OCI-M1 (cell line): ENCODE measurements around the gene MORF4L2.

Experiments
- DNase-seq: peaks from one replicate; lab custom pipeline; 2025; lab: John Stamatoyannopoulos, UW

The MORF4L2 gene

DNA sequence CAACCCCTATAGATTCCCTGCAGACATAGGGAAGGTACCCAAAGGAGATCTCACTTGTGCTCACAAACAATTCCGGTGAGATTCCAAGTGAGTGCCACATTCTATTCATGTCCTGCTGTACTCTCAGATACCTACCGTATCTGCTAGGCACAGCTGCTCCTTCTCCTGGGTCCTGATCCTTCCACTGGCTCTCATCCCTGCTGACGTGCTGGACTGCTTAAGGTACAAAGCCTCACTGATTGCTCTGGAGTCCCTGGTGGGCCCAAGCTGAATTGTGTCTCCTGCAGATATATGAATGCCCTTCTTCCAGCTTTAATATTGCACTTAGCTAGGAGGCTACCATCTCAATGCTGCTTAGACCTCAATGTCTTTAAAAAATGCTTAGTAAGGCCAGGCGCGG lies 55.4 kb downstream of the MORF4L2 start:
- no peak for DNase-seq

DNA sequence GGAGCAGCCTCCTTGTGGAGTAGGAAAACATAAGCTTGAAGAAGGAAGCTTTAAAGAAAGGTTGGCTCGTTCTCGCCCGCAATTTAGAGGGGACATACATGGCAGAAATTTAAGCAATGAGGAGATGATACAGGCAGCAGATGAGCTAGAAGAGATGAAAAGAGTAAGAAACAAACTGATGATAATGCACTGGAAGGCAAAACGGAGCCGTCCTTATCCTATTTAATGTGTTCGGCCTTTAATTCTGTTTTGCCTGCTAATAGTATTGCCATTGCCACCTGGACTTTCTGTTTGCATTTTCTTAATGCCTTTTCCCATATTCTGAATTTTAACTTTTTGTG lies 56.4 kb downstream of the MORF4L2 start:
- no peak for DNase-seq

DNA sequence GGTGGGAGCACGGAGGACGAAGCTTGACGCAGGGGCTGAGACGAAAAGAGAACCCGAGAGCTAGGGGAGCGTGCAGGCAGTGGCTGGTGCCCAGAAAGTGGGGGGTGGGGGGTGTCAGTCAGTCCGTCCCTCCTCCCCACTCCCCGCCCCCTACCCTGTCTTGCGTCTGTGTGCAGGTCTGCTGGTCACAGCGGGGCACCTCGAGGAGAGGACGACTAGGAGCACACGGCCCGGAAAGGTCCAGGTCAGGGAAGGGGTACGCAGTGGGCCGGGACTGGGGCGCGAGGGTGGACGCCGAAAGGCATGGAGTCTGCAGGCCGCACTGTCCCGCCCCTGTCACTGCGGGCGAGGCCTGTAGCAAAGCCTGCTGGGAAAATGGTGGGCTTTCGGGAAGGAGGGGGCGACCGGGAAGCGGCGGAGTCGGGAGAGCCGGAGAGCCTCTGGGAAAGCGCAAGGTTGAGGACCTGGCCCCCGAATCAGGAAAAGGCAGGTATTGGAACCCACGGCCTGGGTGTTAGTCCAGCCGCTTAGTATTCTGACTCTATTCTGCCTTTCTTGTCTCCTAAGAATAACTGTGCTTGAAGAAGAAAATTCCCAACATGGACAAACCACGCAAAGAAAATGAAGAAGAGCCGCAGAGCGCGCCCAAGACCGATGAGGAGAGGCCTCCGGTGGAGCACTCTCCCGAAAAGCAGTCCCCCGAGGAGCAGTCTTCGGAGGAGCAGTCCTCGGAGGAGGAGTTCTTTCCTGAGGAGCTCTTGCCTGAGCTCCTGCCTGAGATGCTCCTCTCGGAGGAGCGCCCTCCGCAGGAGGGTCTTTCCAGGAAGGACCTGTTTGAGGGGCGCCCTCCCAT lies 57.0 kb downstream of the MORF4L2 start:
- peak; percentile 76 for DNase-seq

DNA sequence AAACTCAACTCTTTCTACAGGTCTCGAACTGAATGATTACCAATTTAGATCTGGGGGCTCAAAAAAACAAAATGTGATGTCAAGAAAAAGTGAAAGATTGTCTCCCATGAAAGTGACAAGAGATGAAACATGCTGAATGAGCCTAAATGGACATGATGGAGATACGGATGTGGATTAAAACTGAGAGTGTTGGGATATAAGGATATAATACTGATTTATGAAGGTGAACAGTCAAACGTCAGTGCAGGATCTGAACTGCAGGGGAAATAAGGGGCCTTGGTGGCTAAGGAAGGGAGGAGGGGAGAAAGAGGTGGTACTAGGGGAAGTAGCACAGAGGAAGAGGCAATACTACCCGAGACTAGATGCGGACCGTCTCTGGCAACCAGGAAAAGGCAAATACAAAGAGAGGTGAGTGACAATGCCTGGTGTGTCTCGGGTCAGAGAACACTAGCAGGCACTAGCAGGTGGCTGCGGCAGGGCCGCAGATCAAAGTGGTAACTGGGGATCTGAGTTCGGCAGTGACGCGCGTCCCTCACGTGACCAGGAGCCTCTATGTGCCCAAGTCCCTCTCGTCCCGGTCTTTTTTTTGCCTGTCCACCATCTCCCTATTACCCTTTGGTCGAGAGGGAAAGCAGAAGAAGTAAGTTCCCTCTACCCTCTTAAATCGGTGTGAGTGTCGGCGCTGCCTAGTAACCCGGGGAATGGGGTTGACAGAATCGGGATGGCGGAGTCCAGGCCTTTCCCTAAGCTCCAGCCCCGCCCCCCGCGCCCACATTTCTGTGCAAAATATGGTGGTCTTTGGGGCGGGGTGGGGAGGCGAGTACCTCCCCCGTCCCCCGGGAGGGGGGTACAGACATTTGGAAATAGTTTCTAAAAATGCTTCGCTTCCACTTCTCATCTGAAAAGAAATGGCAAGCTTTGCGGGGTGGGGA lies 57.8 kb downstream of the MORF4L2 start, which contains the start of gene TCEAL1:
TSS of gene TCEAL1 (plus strand) at position 590 of the 932 bp plus-strand sequence. CDS start 942 bp downstream, outside the sequence.
- DNase-seq, result peak; percentile 67

DNA sequence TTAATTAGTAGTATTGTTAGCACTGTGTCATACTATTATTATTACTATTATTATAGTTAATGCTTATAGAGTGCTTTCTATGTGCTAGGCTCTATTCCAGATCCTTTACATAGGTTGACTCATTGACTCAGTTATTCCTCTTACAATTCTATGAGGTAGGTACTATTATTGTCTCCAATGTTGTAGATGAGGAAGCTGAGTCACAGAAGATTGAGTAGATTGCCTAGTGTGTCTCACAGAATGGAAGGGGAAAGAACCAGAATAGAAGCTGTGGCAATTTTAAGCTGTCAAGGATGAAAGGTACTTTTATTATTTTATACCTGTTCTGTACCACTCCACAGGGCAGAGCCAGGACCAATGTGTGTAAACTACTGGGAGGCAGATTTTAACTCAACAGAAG lies 59.6 kb downstream of the MORF4L2 start:
- DNase-seq, result no peak
